Endothelial cell of umbilical vein (primary cell): ENCODE data around the gene BACH2. TPM values are rescaled to one million over a fixed set of nuclear protein-coding genes. Genes with fewer than 3 reads are reported as not detected.
"Not testable (repeated sequence)": the region's sequence is repeated elsewhere in the genome, so short reads cannot be mapped to it uniquely, and the experiment has no call there.

Experiments used
- BruUV-seq: library from RNA; stranded (reverse); fragments of 400-500 nt; replicated peaks from 2 replicates; lab custom pipeline; 2021; lab: Mats Ljungman, UMichigan
- CTCF ChIA-PET: fragments of 300-600, 350-600 bp; sonication (Branson Sonifier 250); formaldehyde crosslinking; loops from one replicate; lab custom pipeline; 2021; ENCODE audit warnings: antibody characterized with exemption, inconsistent platforms; lab: Charles Lee
- POLR2A ChIA-PET: fragments of 300-600, 350-600 bp; sonication (Branson Sonifier 250); formaldehyde crosslinking; loops from one replicate; lab custom pipeline; 2021; ENCODE audit warnings: antibody characterized with exemption, inconsistent platforms; lab: Charles Lee
- DNase-seq: peaks from one replicate; pipeline ENCODE4 v3.0.0-alpha.2; 2011; ENCODE audit warnings: low read depth, low spot score
- FAIRE-seq: peaks from 2 replicates; lab custom pipeline; 2011; peaks lifted over from hg19 to GRCh38; lab: Jason Lieb, UNC
- H2AFZ ChIP-seq: 2 replicates; pipeline ENCODE4 v1.6.0; 2012; ENCODE audit warnings: low read depth, low read length, control low read depth, inconsistent platforms
- H3K27ac ChIP-seq: 2 replicates; pipeline ENCODE4 v1.5.1; 2011; ENCODE audit warnings: low read depth, mild to moderate bottlenecking, control low read depth, low read length, moderate library complexity; ENCODE audit not compliant: insufficient read depth
- H3K27me3 ChIP-seq, 2 experiments: 2 replicates each; pipeline versions ENCODE4 v1.6.0 to v1.6.1; 2011; ENCODE audit warnings: low read length in 2 of 2, mixed read lengths in 1 of 2; ENCODE audit not compliant: control insufficient read depth in 2 of 2, insufficient read depth in 2 of 2
- H3K36me3 ChIP-seq, 2 experiments: 2 replicates in 1 of 2; 3 replicates in 1 of 2; pipeline ENCODE4 v1.5.1; 2011; ENCODE audit warnings: low read length in 2 of 2, mild to moderate bottlenecking in 1 of 2, moderate library complexity in 1 of 2; ENCODE audit not compliant: control insufficient read depth in 2 of 2, insufficient read depth in 2 of 2; ENCODE audit errors: extremely low read depth in 1 of 2
- H3K4me1 ChIP-seq: 3 replicates; pipeline ENCODE4 v1.5.1; 2011; ENCODE audit warnings: mild to moderate bottlenecking, low read length; ENCODE audit not compliant: control insufficient read depth, insufficient read depth; ENCODE audit errors: extremely low read depth
- H3K4me2 ChIP-seq: 2 replicates; pipeline ENCODE4 v1.6.1; 2011; ENCODE audit warnings: low read length, control low read depth, mixed read lengths; ENCODE audit not compliant: insufficient read depth
- H3K4me3 ChIP-seq, 3 experiments: fragments of 200-600 bp in 1 of 3; sonication (generic), shearing (Covaris generic) in 1 of 3; replicated peaks in 1 of 3; 2 replicates each; pipeline ENCODE4 v1.5.1; 2011 to 2016; ENCODE audit warnings: control low read depth in 3 of 3, low read length in 3 of 3, mild to moderate bottlenecking in 2 of 3, inconsistent platforms in 1 of 3, low read depth in 1 of 3, moderate library complexity in 1 of 3; ENCODE audit not compliant: insufficient read depth in 1 of 3
- H3K79me2 ChIP-seq: 2 replicates; pipeline ENCODE4 v1.6.0; 2012; ENCODE audit warnings: low read length, inconsistent platforms; ENCODE audit not compliant: control insufficient read depth, insufficient read depth
- H3K9ac ChIP-seq: replicated peaks from 2 replicates; pipeline ENCODE3; 2011; ENCODE audit warnings: low read length, control low read depth; ENCODE audit not compliant: insufficient read depth; ENCODE audit errors: extremely low read depth
- H3K9me1 ChIP-seq: replicated peaks from 3 replicates; pipeline ENCODE4 v1.6.0; 2011; ENCODE audit warnings: mild to moderate bottlenecking, low read length; ENCODE audit not compliant: control insufficient read depth, insufficient read depth; ENCODE audit errors: extremely low read depth
- H3K9me3 ChIP-seq: replicated peaks from 2 replicates; pipeline ENCODE4 v1.5.1; 2012; ENCODE audit warnings: low read length, inconsistent platforms; ENCODE audit not compliant: control insufficient read depth, insufficient read depth
- H4K20me1 ChIP-seq: replicated peaks from 2 replicates; pipeline ENCODE3; 2011; ENCODE audit warnings: mild to moderate bottlenecking, low read length; ENCODE audit not compliant: control insufficient read depth, insufficient read depth; ENCODE audit errors: extremely low read depth
- EZH2 ChIP-seq: IDR thresholded peaks from 2 replicates; pipeline ENCODE4 v1.6.1; 2012; ENCODE audit warnings: borderline replicate concordance, low read depth, mild to moderate bottlenecking, moderate library complexity, low read length, inconsistent platforms; ENCODE audit not compliant: severe bottlenecking
- FOS ChIP-seq: IDR thresholded peaks from 2 replicates; pipeline ENCODE4 v1.6.1; 2011; ENCODE audit warnings: mild to moderate bottlenecking, low read length, moderate library complexity, borderline replicate concordance; ENCODE audit not compliant: insufficient read depth
- GATA2 ChIP-seq: IDR thresholded peaks from 2 replicates; pipeline ENCODE4 v1.7.0; 2011; ENCODE audit warnings: low read depth, mild to moderate bottlenecking, moderate library complexity, mixed read lengths, low read length; ENCODE audit not compliant: insufficient read length, insufficient read depth
- JUN ChIP-seq: IDR thresholded peaks from 2 replicates; pipeline ENCODE4 v1.6.1; 2011; ENCODE audit warnings: borderline replicate concordance, low read depth; ENCODE audit not compliant: insufficient read length, insufficient read depth
- MAX ChIP-seq: IDR thresholded peaks from 2 replicates; pipeline ENCODE4 v1.6.1; 2011; ENCODE audit not compliant: insufficient read depth, insufficient read length
- MYC ChIP-seq: IDR thresholded peaks from one replicate; pipeline ENCODE4 v1.6.1; 2011; ENCODE audit warnings: mild to moderate bottlenecking, low read depth, low read length
- POLR2A ChIP-seq: IDR thresholded peaks from 2 replicates; pipeline ENCODE4 v1.6.1; 2012; ENCODE audit warnings: low read depth, mild to moderate bottlenecking, control low read depth, low read length
- POLR2AphosphoS5 ChIP-seq: IDR thresholded peaks from 2 replicates; pipeline ENCODE4 v1.6.1; 2012; ENCODE audit warnings: low read depth, mild to moderate bottlenecking, control low read depth, low read length, moderate library complexity; ENCODE audit not compliant: insufficient read depth
- dilution Hi-C: fragments of 300-500 bp; cut with MboI; formaldehyde crosslinking; loops from one replicate; pipeline ENCODE4 v1.15.0; 2019; ENCODE audit warnings: low sequenced_read_pairs; ENCODE audit not compliant: extremely low pct_ligation_motif_present
- intact Hi-C: fragments of 100-400 bp; cut with micrococcal nuclease; formaldehyde crosslinking; loops from one replicate; pipeline ENCODE4 v1.10.0; 2022
- polyA plus RNA-seq, 4 experiments: library from polyadenylated mRNA; depleted of rRNA in 3 of 4; stranded (reverse) in 3 of 4; unstranded in 1 of 4; fragments of >200 nt; gene quantifications; 2 replicates each; pipeline versions ENCODE4 v1.2.1 to v1.2.3, GENCODE V29; 2011 to 2012; ENCODE audit warnings: missing spikeins in 1 of 4
- total RNA-seq: library from RNA; stranded (reverse); gene quantifications from 2 replicates; pipeline ENCODE4 v1.2.3, GENCODE V29; 2021
- TF ChIP-seq, protein P1 (sequence below), 2 donors: IDR thresholded peaks; 1 replicate in 1 of 2; 2 replicates in 1 of 2; pipeline ENCODE4 v1.5.1; 2011; ENCODE audit warnings: low read length in 2 of 2, mild to moderate bottlenecking in 2 of 2, moderate library complexity in 2 of 2, control low read depth in 1 of 2, inconsistent platforms in 1 of 2, low read depth in 1 of 2; ENCODE audit not compliant: insufficient read depth in 1 of 2; ENCODE audit errors: extremely low read depth in 1 of 2

Gene BACH2
- total and polyA plus RNA-seq, 2 donors (not counting 3 experiments of a cell fraction or from before 2014, with no cell fraction given) = 1.7 to 5.6 TPM

DNA sequence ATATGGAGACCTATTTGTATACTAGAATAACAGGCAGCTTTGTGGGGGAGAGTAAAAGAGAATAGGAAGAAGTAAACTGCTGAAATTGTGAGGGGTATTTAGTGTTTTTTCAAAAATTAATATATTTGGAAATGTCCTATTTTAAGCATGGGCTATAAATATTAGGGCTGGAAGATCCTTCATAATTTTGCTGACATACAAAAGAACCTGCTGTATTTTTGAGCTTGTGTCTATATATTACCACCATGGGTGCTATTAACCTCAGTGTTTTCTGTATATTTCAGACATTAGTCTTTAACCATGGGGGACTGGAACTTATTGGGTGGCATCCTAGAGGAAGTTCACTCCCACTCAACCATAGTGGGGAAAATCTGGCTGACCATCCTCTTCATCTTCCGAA, 402.5 kb downstream of the BACH2 start, which contains the start of gene GJA10:
Gene GJA10, plus strand, starts transcription at position 301 of the 400 bp plus-strand sequence. Its CDS starts 0 bp downstream, at position 301.
- Histone ChIP-seq H3K27ac (no peak within 1 kb of the TSS), H3K9me1 (no peaks in the 10 kb centered on the region), H3K4me3 (no peak within 1 kb of the TSS), H3K27me3 (peaks cover 1 to 14% of the 10 kb centered on the region in 2 experiments), H3K36me3 (no peaks in the 10 kb centered on the region), H3K4me1 (no peaks in the 10 kb centered on the region), H4K20me1 (no peaks in the 10 kb centered on the region), H3K79me2 (no peaks in the 10 kb centered on the region), H2AFZ (no peak within 1 kb of the TSS), H3K4me2 (no peak within 1 kb of the TSS), H3K9me3 (no peaks in the 10 kb centered on the region), H3K9ac (no peak within 1 kb of the TSS)
- no peak for DNase-seq
- dilution Hi-C loops (no loop called here), intact Hi-C loops (no loop called here)
- no TSS peak for BruUV-seq
- TF ChIP-seq EZH2 (no peak), FOS (no peak), JUN (no peak), GATA2 (no peak), MAX (no peak), POLR2A (no peak), MYC (no peak), POLR2AphosphoS5 (no peak)
- TF ChIP-seq, protein P1, sequence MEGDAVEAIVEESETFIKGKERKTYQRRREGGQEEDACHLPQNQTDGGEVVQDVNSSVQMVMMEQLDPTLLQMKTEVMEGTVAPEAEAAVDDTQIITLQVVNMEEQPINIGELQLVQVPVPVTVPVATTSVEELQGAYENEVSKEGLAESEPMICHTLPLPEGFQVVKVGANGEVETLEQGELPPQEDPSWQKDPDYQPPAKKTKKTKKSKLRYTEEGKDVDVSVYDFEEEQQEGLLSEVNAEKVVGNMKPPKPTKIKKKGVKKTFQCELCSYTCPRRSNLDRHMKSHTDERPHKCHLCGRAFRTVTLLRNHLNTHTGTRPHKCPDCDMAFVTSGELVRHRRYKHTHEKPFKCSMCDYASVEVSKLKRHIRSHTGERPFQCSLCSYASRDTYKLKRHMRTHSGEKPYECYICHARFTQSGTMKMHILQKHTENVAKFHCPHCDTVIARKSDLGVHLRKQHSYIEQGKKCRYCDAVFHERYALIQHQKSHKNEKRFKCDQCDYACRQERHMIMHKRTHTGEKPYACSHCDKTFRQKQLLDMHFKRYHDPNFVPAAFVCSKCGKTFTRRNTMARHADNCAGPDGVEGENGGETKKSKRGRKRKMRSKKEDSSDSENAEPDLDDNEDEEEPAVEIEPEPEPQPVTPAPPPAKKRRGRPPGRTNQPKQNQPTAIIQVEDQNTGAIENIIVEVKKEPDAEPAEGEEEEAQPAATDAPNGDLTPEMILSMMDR (IDR thresholded peaks at IDR 0.05; ENCODE audit: extremely low read depth in 1 of 2, insufficient read depth in 1 of 2, low read depth in 1 of 2, low read length in 2 of 2) = no peak
- no peak for FAIRE-seq
- ChIA-PET POLR2A (no interaction called here), CTCF (no interaction called here)

GRCh38 chr6:89892577-89892976, 404.1 kb downstream of the BACH2 start:
- H3K9me1 ChIP-seq, dilution Hi-C loops, H3K27ac ChIP-seq, DNase-seq, H3K4me2 ChIP-seq, FAIRE-seq, H3K79me2 ChIP-seq, CTCF ChIA-PET, H3K4me3 ChIP-seq, H2AFZ ChIP-seq, BruUV-seq, POLR2A ChIA-PET, intact Hi-C loops, H3K36me3 ChIP-seq, H3K9me3 ChIP-seq, H4K20me1 ChIP-seq, H3K9ac ChIP-seq, H3K4me1 ChIP-seq: not testable (repeated sequence)
- peaks cover 3 to 21% of the 10 kb centered on the region in 2 experiments for H3K27me3 ChIP-seq
